ENCODE results near the gene LRRC25.

- TF ChIP-seq CTCF (IDR thresholded peaks at IDR 0.05) (no peak), POLR2A (IDR thresholded peaks at IDR 0.05) (no peak)
Measured at GRCh38 chr19:18419699-18420460, 22.5 kb upstream of the LRRC25 start.
